NCI-H2227 treated with DMSO at 0.1 percent for 48 hours (cell line): ENCODE data around the gene BRSK2.

Source experiments
- DNase-seq: peaks from one replicate; lab custom pipeline; 2025; lab: John Stamatoyannopoulos, UW

BRSK2 gene

DNA sequence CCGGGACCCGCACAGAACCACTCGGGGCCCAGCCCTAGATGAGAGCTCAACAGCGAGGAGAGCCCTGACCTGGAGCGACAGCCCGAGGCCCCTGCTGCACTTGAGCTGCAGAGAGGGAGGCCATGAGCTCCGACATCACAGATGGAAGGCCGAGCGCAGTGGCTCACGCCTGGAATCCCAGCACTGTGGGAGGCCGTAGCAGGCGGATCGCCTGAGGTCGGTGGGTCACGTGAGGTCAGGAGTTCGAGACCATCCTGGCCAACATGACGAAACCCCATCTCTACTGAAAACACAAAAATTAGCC, 13.8 kb upstream of the BRSK2 start:
- no peak for DNase-seq

DNA sequence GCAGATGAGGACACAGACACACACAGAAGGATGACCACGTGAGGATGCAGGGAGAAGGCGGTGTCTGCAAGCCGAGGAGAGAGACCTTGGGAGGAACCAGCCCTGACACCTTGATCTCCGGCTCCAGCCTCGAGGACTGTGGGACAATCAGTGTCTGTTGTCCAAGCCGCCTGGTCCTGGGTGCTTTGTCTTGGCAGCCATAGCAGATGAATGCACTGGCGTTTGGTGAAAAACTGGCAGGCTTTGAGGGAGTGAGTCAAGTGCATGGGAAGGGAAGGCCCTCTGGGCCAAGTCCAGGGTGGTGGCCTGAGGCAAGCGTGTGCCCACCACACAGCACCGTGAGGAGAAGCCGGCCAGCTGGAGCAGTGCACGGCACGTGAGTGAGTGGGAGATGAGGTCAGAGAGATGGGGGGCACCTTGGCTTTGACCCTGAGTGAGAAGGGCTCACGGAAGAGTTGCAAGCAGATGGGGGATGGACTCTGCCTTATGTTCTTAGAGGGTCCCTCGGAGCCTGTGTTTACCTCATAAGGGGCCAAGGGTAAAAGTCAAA, 12.4 kb upstream of the BRSK2 start:
- DNase-seq, result no peak

DNA sequence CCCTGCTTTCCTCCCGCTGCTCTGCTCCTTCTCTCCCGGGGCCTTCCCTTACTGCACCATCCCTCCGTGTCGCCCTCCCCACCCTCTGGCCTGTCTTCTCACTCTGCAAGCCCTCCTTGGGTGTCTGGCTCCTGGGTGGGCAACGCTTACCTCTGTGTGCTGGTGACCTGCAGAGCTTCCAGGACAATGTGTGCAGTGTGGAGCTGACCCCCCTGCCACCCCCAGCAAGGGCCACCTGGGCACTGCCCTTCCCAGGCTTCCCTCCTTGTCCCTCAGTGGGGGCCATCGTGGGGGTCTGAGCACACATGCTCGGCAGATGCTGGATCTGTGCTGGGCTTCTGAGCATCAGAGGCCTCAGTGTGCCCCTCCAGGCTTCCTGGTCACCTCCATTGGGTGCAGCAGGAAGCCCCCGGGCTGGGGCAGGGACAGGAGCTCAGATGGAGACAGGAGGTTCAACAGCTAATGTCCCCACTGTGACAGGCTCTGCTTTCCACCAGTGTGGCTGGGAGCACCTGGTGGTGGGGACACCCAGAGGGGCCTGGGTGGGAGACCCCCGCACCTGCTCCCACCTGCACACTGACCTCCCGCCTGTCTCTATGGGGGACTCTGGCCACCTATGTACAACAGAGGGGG, 7.8 kb upstream of the BRSK2 start:
- no peak for DNase-seq

DNA sequence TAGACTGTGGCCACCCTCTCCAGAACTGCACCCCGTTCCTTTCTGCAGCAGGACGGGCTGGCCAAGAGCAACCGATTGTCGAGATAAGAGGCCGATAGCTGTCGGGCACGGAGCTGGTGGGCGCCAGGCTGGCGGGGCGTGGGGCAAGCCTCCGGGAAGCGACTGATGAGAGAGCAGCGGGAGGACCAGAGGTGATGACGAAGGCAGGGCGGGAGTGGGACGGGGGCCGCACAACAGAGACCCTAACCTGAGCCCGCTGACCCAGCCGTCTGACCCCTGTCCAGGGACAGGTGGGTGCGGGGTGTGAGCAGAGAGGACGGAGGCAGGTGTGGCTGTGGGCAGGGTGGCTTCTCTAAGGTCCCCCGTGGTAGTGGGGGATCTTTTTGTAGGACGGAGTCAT, 7.3 kb upstream of the BRSK2 start:
- DNase-seq, result no peak

DNA sequence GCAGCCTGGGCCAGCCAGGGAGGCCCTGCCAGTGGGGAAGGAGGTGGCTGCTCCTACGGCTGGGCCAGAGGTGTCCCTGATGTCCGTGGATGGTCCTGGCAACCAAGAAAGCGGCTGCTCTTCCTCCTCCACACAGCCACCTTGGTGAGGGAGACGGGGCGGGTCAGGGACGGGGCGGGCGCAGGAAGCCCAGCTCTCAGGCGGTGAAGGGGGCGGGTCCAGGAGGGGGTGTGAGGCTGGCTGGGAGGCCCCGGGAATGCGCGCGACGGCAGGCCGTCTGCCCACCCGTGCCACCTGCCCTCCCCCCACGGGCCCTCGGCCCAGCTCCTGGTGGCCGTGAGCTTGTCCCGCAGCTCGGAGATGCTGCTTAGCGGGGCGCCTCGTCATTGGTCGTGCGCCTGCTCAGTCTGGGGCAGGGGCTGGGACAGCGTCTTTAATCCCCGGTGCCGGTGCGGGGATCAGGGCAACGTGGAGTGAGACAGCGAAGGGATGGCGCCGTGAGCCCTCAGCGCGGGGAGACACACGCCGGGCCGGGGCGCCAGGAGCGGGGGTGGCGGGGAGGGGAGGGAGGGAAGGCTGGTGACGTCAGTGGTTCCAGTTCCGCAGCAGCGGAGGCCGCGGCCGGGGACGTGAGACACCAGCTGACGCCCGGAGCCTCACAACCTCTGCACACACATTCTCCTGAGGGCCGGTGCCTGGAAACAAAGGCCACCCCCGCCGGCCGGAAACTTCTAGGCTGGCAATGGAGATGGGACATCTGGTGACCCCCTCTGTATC, 6.7 kb upstream of the BRSK2 start:
- DNase-seq, result peak; percentile 79

DNA sequence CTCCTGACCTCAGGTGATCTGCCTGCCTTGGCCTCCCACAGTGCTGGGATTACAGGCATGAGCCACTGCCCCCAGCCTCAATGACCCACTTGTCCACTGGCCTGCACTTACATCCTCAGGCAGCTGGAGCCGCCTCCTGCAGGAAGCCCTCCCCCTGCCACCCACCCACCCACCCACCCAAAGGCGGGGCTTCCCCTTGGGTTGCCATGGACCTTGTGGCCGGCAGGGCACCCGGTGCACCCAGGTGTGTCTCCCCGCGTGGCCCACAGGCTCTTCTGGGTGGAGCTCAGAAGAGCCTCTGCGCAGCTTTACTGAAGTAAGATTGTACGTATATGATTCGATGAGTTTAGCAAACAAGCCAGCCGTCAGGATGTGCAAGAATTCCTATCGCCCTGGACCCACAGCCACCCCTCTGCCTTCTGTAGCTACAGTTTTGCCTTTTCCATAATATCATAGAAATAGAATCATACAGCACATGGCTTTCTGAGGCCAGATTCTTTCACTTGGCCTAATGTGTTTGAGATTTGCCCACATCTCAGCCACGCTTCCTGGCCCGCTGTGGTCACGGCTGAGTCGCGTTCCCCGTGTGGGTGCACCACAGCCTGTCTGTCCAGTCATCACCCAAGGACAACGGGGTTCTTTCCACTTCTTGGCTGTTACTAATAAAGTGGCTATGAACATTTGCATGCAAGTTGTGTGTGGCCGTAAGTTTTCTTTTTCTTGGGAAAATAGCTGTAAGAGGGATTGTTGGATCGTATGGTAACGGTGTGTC, 5.3 kb upstream of the BRSK2 start:
- no peak for DNase-seq

DNA sequence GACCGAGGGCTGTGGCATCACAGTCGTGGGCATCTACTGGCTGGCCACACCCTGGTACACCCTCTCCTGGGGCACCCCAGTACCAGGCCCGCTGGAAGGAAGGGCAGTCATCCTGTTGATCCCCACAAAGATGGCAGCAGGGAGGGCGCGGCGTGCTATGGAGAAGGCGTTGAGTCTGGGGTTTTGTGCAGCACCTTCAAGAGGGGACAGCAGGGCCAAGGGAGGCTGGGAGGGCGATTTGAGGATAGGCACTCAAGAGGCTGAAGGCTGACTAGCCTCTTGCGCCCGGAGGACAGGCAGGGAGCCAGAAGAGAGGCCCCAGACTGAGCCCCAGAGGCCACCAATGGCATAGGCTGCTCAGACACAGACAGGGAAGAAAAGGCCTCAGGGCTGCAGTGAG, 2.2 kb upstream of the BRSK2 start:
- no peak for DNase-seq

DNA sequence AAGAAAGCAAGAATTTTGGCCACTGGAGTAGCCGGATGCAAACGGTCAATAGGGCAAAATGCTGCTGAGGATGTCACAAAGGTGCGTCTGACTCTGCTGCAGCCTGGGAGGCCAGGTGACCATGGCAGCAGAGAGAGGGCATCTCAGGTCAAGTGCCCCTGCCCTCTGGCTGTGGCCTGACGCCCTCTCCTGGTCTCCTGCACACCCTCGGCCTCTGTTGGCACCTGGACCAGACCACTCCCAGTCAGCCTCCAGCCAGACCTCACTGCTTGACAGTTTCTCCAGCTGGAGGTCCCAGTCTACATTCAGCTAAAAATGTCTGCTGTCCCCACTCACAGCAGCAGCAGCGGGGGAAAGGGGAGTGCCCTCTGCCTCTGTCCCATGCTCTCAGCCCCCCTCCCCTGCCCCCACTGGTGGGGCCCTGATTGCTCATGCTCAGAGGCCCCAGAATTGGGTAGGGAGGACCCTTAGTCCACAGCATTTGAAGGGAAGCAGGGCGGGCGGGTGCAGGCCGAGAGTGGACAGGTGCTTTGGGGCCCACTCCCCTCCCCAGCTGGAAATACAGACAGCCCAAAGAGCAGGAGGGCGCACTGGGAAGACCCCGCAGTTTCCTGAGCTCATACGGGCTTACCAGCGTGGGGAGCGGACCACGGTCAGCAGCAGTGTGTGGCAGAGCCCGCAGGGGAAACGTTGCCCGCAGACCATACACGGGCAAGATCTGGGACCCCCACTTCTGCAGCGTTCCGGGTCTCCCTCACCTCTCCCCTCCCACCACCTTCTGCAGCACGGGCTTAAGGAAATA, 1.6 kb upstream of the BRSK2 start:
- DNase-seq, result no peak

DNA sequence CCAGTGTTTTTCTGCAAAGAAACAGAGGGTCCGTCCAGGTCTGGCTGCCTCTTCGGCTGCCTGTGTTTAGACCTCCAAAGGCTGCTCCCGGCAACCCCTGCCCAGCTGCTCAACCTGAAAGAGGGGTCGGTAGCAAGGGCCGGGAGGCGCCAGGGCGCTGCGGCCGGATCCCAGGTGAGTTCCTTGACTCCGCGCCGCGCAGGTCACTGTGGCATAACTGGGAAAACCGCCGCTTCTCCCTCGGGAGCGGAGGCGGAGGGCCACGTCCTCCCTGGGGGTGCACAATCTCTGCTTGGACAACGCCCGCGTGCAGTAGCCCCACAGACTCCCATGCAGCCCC, 1.0 kb upstream of the BRSK2 start:
- no peak for DNase-seq

DNA sequence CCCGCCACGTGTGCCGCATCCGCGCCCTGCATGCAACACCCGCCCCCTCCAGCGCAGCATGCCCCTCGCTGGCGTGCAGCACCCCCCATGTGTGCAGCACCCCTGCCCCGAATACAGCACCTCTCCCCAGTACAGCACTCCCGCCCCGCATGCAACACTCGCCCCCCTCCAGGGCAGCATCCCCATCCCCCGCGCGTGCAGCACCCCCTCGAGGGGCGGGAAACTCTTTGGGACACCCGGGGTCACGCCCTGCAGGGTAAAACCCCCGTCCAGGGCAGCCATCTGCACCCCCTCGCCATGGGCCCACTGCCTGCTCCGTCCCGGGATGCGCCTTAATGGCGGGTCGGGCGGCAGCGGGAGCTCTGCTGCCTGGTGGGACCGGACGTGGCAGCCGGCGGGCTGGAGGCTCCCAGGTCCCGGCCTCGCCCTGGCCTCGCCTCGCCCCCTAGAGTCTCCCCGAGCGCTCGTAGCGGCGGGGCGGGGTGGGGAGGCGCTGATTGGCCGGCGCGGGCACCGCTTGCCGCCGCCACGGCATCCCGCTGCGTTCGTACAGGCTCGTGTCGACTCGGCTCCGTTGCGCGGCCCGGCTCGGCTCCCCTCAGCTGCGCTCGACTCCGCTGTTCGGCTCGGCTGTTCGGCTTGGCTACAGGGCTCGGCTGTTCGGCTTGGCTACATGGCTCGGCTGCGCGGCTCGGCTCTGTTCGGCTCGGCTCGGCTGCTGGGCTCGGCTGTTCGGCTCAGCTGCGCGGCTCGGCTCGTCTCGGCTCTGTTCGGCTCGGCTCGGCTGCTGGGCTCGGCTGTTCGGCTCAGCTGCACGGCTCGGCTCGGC, 417 bp upstream of the BRSK2 start:
- DNase-seq, result peak; percentile 100

DNA sequence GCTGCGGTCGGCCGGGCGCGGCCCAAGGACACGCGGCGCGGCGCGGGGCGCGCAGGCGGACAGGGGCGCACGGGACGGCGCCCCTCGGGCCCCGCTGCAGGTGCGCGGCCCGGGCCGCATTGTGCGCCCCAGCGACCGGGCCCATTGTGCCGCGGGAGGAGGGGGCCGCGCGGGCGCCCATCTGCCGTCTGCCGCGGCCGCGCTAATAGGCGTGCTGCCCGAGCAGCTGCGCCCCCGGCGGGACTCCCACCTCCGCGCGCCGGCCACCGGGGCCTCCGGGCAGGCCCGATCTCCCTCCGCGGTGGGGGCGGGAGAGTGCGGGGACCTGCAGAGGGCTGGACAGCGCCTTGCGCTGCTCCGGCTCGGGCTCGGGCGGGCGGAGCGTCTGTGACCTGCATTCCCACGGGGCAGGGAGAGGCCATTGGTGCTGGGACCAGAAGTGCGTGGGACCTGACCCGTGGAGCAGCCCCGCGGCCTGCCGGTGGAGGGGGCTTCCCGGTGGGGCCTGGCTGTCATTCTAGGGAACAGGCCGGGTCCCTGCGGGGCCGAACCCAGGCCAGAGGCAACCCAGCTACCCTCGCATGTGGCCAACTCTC, 933 bp downstream of the BRSK2 start:
- DNase-seq, result no peak

DNA sequence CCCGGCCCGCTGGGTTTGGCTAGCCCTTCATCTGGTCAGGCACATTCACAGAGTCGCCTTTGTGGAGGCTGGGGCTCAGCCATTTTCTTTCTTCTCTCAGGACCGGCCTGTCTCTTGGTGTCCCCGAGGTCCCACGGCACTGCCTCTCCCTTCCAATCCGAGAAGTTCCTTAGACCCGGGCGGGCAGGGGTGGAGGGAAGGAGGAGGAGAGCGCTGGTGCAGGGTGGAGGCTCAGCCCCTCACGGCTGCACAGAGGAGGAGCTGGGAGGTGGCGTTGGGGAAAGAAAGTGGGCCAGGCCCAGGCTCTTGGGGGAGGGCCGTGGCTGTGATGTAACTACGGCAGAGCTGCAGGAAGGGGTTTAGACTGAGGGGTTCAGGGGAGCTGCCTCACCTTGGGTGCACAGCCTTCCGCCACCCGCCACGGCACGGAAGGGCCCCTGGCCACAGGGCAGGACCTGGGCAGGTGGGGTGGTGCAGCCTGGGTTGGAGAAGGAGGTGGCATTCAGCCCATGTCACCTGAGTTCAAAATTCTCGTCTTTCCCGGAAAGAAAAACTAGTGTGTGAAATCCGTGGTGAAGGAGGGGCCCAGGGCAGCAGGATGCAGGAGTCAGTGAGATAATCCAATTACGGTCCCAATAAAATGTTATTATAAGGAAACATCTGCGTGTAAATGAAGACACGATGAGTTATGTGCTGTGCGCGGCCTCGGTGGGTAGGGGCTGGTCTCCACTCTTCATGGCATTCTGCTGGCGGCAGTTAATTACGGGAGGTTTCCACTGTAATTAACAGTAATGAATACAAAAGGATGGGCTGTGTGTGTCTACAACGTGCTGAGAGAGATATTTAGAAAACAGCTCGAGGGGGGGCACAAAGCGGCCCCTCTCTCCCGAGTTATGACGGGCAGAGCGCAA, 1.7 kb downstream of the BRSK2 start:
- DNase-seq, result peak; percentile 63

DNA sequence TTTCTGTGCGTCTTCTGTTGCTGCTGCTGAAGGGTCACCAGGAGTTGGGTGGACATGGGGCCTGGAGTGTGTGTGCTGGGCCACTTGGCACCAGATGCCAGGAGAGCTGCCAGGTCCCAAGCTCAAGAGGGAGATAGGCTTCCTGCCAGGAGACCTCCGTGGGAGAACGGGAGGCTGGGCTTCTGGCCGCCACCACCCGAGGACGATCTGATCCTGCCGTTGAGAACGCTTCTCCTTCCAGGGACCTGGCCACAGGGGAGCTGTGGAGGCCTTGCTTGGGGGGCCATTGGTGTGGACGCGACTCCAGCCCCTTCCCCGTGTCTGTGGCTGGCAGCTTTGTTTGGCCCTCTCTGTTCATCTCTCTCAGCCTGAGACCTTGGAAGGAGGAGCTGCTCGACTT, 2.4 kb downstream of the BRSK2 start:
- DNase-seq, result no peak

DNA sequence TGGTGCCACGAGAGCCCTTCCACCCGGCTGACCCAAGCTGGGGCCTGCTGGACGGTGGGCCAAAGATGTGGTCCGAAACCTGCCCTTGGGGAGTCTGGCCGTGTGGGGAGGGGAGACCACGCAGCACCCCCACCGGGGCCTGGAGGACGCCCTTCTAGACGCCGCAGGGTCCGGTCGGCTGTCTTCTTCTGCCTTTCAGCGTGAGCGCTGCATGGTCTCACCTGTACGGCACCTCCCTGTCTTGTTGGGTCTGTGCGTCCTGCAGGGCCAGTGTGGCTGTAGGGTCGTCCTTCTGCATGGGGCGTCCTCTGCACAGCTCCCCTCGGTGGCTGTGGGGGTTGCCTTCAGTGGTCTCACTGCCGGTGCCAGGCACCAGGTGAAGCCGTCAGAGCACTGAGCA, 2.8 kb downstream of the BRSK2 start:
- no peak for DNase-seq

DNA sequence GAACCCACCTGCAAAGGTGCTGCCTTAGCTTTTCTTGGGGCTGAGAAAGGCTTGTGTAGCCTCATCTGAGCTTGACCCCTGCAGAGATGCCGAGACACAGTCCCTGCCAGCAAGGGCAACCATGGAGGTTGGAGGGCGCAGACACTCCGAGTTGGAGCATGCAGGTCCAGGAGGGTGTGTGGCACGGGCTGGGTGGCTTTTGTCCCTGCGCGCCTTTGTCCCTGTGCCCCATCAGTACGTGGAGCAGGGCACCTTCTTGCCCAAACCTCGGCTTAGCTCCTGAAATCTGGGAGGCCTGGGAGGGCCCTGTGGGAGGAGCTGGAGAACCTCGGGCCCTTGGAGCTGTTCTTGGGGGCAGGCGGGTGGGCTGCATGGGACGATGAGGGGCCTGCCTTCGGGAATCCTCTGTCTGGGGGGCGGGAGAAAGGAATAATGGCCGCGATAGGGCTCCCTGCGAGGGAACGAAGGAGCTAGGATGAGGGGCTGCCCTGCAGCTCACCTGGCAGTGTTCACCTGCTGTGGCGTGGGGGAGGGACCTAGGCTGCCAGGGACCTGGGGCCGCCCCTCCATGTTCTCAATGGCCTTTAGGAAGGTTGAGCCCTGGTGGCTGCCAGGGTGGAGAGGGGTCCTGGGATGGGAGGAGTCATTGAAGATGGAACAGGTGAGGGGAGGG, 3.4 kb downstream of the BRSK2 start:
- no peak for DNase-seq

DNA sequence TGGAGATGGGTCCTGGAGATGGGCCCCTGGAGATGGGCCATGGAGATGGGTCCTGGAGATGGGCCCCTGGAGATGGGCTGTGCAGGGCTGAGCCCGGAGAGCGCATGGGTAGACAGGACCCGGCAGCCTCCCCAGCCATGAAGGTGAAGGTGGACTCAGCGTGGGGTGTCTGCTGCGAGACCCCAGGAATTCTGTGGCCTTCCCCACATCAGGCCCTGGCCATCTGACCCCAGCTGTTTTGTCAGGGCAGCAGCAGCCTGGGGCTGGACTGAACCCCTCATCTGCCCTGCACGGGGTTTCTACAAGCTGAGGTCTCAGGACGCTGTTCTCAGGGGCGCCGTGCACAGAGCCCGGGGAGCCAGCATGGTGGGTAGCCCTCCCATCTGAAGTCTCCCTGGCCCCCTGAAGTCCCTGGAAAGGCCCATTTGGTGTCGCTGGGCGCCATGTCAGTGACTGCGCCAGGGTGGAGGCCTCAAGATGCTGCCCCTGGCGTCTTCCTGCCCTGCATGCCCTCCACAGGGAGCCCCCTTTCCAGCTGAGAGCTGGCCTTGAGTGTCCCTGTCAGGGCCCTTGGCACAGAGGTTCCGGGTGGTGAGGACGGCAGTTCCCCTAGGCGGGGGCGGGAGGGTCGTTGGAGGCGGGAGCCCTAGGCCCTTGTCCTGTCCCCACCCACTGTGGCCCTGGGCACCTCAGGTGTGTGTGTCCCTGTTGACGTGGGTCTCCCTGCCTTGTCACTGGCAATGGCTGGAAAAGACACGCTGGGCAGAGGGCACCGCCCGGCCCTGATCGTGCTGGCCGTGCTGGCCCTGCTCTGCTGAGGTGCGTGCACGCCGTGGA, 5.4 kb downstream of the BRSK2 start:
- DNase-seq, result no peak

DNA sequence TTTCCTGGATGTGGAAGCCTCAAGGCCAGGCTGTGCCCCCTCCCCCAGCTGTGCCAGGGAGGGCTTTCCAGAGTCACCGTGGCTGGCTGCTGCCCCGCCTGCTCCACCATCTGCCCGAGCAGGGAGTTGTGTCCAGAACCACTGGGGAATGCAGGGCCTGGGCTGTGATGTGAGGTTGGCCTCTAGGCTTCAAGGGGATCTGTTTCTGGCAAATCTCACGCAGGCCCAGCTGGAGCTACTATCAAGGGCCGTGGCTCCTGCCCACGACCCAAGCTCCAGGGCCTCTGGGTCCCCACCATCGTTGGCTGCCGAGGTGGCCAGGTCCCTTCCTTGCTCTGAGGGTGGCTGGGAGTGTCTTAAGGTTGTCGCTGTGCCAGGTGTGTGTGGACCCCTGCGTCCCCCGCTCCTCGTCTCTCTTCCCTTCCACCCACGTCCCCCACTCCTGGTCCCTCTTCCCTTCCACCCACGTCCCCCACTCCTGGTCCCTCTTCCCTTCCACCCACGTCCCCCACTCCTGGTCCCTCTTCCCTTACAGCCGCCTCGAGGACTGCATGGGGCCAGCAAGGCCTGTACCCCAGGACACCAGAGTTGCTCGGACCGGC, 6.1 kb downstream of the BRSK2 start:
- DNase-seq, result no peak

DNA sequence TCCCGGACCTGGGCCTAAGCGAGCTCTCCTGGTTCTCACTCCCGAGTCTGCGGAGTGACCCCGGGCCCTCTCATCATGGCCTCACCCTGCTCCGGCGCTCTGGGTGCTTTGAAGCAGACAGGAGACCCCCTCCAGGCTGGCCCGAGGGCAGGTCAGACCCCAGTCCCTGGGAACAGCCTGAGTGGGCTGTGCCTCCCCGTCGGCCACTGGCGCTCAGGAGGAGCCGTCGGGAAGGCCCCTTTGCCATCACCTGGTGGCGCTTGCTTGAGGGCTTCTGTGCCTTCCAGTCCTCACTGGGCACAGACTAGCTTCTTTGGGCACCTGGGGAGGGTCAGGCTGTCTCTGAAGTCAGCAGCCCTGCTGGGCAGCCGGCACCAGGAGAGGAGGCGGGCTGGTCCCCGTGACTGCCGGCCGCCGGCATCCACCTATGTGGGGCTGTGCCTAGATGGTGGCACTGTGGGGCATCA, 6.7 kb downstream of the BRSK2 start:
- DNase-seq, result no peak
